BLaER1 (cell line): Measurements from ENCODE around the gene CERKL.

ENCODE experiments used
- H3K27ac ChIP-seq: shearing (Covaris generic); formaldehyde crosslinking; 2 replicates; pipeline ENCODE4 v1.8.1; 2022
- H3K27me3 ChIP-seq: shearing (Covaris generic); formaldehyde crosslinking; 2 replicates; pipeline ENCODE4 v1.8.1; 2022
- H3K36me3 ChIP-seq: shearing (Covaris generic); formaldehyde crosslinking; 2 replicates; pipeline ENCODE4 v1.8.1; 2022
- H3K4me1 ChIP-seq: shearing (Covaris generic); formaldehyde crosslinking; 2 replicates; pipeline ENCODE4 v1.8.1; 2022
- H3K4me2 ChIP-seq: shearing (Covaris generic); formaldehyde crosslinking; 2 replicates; pipeline ENCODE4 v1.8.1; 2022
- H3K4me3 ChIP-seq: shearing (Covaris generic); formaldehyde crosslinking; 2 replicates; pipeline ENCODE4 v1.8.1; 2022
- H3K9ac ChIP-seq: shearing (Covaris generic); formaldehyde crosslinking; 2 replicates; pipeline ENCODE4 v1.8.1; 2022
- H3K9me3 ChIP-seq: shearing (Covaris generic); formaldehyde crosslinking; 2 replicates; pipeline ENCODE4 v1.8.1; 2022
- H4K20me1 ChIP-seq: shearing (Covaris generic); formaldehyde crosslinking; 2 replicates; pipeline ENCODE4 v1.8.1; 2022
- Cebpa-rat ChIP-seq: shearing (Covaris generic); IDR thresholded peaks from 2 replicates; pipeline ENCODE4 v1.8.1; 2022

Gene CERKL

DNA sequence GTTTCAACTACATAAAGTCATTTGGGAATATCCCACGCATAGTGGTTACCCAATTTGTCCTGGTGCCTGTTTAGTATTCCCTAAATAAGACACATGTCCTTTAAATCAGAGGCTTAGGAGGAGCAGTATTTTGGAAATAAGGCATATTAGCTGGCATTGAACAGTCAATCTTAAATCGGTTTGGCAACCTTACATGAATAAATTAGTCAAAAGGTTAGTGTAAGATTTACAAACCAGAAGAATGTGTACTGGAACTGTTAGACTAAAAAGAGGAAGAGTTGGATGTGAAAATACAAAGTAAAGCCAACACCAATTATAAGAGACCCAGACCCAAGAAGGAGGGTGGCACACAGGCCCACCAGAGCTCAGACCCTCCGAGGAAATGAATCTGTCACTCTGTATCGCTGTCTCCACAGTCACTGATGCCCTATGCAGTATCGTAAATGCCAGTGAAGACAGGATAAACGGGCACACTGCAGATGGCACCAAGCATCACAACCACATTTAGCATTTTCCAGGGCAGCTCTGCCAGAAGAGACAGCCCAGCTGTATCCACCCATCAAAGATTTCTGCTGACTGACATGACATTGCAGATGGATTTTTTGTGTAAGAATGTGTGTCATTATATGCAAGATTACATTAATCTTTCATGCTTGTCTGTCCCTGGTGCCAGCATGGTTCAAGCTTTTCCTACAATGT is 90.4 kb downstream of the CERKL start:
- no peaks in the 10 kb centered on the region for H3K27me3 ChIP-seq
- H3K4me3 ChIP-seq: no peak overlapping the region
- H3K9ac ChIP-seq: no peak overlapping the region
- H4K20me1 ChIP-seq: no peaks in the 10 kb centered on the region
- no peak overlapping the region for H3K4me2 ChIP-seq
- H3K27ac ChIP-seq: no peak overlapping the region
- no peaks in the 10 kb centered on the region for H3K4me1 ChIP-seq
- H3K9me3 ChIP-seq: no peaks in the 10 kb centered on the region
- no peaks in the 10 kb centered on the region for H3K36me3 ChIP-seq
- no peak for TF ChIP-seq Cebpa-rat

DNA sequence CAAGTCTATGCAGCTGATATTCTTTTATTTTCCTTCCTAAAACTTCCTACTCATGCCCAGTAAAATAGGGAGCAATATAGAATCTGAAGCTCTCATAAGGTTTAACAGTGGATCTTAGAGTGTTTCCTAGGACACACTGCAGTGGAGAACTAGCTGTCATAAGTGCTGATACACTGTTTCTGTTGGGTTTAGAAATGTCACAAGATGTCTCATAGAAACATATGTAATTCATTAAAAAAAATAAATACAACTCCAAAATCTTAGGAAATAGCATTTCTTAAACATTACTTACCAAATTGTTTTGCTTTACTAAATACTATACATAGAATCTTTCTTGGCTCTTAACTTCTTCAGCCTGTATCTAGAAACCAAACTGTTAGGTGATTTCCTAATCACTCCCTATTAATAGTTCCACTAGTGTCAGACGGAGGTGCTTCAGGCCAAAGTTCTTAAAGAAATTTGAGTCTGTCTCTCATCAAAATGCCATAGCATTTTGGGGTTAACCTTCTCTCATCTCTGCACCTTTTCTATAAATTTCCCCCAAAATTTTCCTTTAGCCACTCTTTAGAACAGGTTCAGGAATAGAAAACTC is 93.7 kb downstream of the CERKL start:
- Histone ChIP-seq H3K9ac (no peak overlapping the region), H3K4me1 (no peaks in the 10 kb centered on the region), H3K36me3 (no peaks in the 10 kb centered on the region), H3K9me3 (no peaks in the 10 kb centered on the region), H3K27me3 (no peaks in the 10 kb centered on the region), H3K4me3 (no peak overlapping the region), H3K27ac (no peak overlapping the region), H4K20me1 (no peaks in the 10 kb centered on the region), H3K4me2 (no peak overlapping the region)
- TF ChIP-seq Cebpa-rat: no peak

DNA sequence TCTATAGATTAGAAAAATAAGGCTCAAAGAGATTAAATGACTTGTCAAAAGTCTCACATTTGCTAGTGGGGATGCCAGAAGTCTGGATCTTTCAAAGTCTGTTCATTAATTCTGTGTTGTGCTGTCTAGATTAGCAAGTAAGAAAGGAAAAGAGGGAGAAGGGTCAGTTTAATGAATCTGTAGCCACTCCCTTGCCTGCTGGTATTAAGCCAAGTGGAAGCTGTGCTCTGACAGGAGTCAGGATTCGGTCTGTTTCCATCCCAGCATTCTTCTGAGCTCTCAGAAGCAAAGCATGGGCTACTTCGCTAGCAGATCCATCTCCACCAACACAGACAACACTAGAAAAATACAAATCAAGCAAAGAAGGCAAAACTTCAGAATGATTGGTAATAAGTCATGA is 98.5 kb downstream of the CERKL start:
- H3K4me3 ChIP-seq: no peak overlapping the region
- no peak overlapping the region for H3K27ac ChIP-seq
- H3K4me2 ChIP-seq: no peak overlapping the region
- no peaks in the 10 kb centered on the region for H4K20me1 ChIP-seq
- H3K9me3 ChIP-seq: no peaks in the 10 kb centered on the region
- no peak overlapping the region for H3K9ac ChIP-seq
- H3K36me3 ChIP-seq: no peaks in the 10 kb centered on the region
- H3K4me1 ChIP-seq: no peaks in the 10 kb centered on the region
- H3K27me3 ChIP-seq: no peaks in the 10 kb centered on the region
- TF ChIP-seq Cebpa-rat: no peak

DNA sequence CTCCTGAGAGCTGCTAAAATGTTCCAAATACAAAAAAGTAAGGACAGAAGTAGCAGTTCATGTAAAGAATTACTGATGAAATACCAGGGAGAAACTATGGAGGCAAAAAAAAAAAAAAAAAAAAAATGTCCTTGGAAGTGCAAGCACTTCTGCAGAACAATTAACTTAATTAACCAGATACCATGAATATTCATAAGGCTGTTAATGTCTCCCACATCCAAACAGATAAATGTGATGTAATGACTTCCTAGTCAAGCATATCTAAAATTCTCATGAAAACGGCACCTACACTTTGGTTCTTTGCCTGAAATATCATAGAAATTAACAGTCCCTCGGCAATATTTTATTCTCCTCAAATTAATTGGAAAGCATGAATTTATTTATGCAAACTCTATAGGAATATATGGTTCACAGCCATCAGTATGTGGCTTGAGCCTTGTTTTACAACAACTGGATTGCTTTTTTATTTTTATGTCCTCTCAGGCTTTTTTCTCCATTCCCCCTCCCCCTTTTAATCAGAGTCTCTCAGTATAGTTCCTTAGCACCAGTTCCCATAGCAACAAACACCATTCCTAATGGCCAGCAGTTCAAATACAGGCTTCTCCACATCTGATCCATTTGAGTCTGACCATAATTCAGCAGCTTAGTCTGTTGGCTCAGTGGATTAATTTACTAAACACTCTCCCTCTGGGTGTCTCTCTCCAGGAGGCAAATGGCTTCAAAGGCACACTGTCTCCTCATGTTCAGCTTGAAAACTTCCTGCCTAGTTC is 102.7 kb downstream of the CERKL start:
- Histone ChIP-seq H3K27me3 (no peaks in the 10 kb centered on the region), H3K9ac (no peak overlapping the region), H3K9me3 (no peaks in the 10 kb centered on the region), H3K4me2 (no peak overlapping the region), H3K27ac (no peak overlapping the region), H3K36me3 (no peaks in the 10 kb centered on the region), H3K4me1 (no peaks in the 10 kb centered on the region), H3K4me3 (no peak overlapping the region), H4K20me1 (no peaks in the 10 kb centered on the region)
- TF ChIP-seq Cebpa-rat: no peak

DNA sequence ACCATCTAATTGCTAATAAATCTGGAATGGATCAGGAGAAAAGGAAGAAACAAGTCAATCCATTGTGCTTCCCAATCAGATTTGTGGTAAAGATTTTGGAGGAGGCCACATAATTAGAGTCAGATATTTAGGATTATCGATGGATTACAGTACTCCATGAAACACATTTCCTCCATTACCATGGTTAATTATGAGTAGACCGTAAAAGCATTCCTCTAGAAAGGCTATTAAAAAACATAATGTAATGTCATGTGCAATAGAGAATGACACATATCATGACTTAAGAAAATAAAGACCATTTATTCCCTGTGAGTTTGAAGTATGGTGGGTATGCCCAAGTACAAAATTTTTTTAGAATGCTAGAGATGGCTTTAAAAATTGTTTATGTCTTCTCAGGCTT is 103.7 kb downstream of the CERKL start:
- H3K4me3 ChIP-seq: no peak overlapping the region
- no peaks in the 10 kb centered on the region for H4K20me1 ChIP-seq
- no peak overlapping the region for H3K27ac ChIP-seq
- H3K36me3 ChIP-seq: no peaks in the 10 kb centered on the region
- no peaks in the 10 kb centered on the region for H3K4me1 ChIP-seq
- H3K27me3 ChIP-seq: no peaks in the 10 kb centered on the region
- no peak overlapping the region for H3K9ac ChIP-seq
- H3K4me2 ChIP-seq: no peak overlapping the region
- no peaks in the 10 kb centered on the region for H3K9me3 ChIP-seq
- no peak for TF ChIP-seq Cebpa-rat

DNA sequence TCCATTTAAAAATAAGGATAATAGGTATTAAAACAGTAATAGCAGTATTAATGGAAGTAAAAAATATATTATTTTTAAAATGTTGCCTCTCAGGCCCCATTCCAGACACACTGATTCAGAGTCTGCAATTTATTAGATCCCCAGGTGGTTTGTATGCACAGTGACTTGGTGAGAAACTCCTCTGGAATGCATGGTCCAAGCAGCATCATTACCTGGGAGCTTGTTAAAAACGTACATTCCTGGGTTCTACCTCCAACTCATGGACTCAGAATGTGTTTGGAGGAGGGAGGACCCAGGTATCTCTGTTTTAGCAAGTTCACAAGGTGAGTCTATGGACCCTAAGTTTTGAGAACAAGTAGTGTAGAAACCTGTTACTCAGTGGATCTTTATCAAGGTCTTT is 104.1 kb downstream of the CERKL start:
- Histone ChIP-seq H4K20me1 (no peaks in the 10 kb centered on the region), H3K27me3 (no peaks in the 10 kb centered on the region), H3K36me3 (no peaks in the 10 kb centered on the region), H3K4me1 (no peaks in the 10 kb centered on the region), H3K4me3 (no peak overlapping the region), H3K9ac (no peak overlapping the region), H3K27ac (no peak overlapping the region), H3K9me3 (no peaks in the 10 kb centered on the region), H3K4me2 (no peak overlapping the region)
- TF ChIP-seq Cebpa-rat: no peak

DNA sequence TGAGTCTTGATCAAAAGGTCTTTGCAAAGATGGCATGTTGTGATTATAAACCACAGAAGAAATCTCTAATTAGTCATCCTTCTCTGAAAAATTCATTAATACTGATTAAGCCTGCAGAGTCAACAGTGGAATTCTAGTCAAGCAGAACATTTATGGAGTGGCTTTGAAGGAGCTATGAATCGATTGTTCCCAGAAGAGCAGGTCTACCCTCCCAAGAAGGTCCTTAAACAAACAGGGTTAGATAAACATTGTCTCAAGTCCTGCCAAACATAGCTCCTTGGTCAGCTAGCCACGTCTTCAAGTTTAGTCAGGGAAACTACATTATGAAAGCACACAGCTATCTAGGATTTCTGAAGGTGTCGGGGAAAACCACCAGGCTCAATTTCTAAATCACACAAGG is 110.8 kb downstream of the CERKL start:
- no peaks in the 10 kb centered on the region for H3K36me3 ChIP-seq
- no peaks in the 10 kb centered on the region for H3K27me3 ChIP-seq
- no peak overlapping the region for H3K4me2 ChIP-seq
- no peak overlapping the region for H3K27ac ChIP-seq
- no peak overlapping the region for H3K4me3 ChIP-seq
- no peaks in the 10 kb centered on the region for H3K4me1 ChIP-seq
- H3K9me3 ChIP-seq: no peaks in the 10 kb centered on the region
- 0 out of 2 replicates have a peak, but pooled peaks cover 7% of the 10 kb centered on the region for H4K20me1 ChIP-seq
- TF ChIP-seq Cebpa-rat: no peak
- H3K9ac ChIP-seq: no peak overlapping the region

DNA sequence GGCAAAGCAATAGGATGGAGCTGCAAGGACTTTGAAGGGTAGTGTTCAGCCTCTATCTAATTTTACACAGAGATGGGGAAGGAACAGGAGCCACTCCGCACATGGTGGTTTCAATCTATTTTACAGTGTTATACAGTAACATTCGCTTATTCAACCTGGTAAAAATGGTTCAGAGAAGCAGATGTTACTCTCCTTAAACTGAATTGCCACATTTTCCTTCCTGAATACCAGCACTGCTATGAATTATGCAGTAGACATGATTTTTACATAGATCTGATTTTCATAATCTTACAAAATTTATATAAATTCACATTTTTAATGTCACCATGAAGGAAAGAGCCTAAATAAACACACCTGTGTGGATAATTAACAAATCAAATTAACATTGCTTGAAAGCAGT is 114.7 kb downstream of the CERKL start:
- Histone ChIP-seq H3K27me3 (no peaks in the 10 kb centered on the region), H4K20me1 (peaks cover 27% of the 10 kb centered on the region; the same call in 1 of the 2 replicates), H3K4me1 (no peaks in the 10 kb centered on the region), H3K27ac (no peak overlapping the region), H3K4me2 (no peak overlapping the region), H3K4me3 (no peak overlapping the region), H3K9me3 (no peaks in the 10 kb centered on the region), H3K9ac (no peak overlapping the region), H3K36me3 (peaks cover 39% of the 10 kb centered on the region)
- no peak for TF ChIP-seq Cebpa-rat

DNA sequence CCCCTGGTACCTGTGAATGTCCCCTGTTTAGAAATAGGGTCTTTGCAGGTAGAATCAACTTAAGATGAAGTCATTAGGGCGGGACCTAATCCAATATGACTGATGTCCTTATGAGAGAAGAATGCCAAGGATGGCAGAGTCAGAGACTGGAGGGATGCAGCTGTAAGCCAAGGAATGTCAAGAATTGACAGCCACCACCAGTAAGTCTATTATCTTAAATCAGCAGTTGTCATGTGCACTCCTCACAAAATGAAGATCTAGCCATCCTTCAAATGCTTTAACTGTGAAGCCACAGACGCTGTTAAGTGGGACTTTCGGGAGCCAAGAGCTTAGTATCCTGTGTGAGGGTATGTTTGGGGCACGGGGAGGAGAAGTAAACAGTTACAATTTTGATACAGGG is 116.5 kb downstream of the CERKL start:
- Histone ChIP-seq H3K9ac (no peak overlapping the region), H4K20me1 (peaks cover 39% of the 10 kb centered on the region; the same call in 1 of the 2 replicates), H3K4me1 (no peaks in the 10 kb centered on the region), H3K4me2 (no peak overlapping the region), H3K27me3 (no peaks in the 10 kb centered on the region), H3K4me3 (no peak overlapping the region), H3K27ac (no peak overlapping the region), H3K36me3 (peaks cover 55% of the 10 kb centered on the region), H3K9me3 (no peaks in the 10 kb centered on the region)
- no peak for TF ChIP-seq Cebpa-rat

DNA sequence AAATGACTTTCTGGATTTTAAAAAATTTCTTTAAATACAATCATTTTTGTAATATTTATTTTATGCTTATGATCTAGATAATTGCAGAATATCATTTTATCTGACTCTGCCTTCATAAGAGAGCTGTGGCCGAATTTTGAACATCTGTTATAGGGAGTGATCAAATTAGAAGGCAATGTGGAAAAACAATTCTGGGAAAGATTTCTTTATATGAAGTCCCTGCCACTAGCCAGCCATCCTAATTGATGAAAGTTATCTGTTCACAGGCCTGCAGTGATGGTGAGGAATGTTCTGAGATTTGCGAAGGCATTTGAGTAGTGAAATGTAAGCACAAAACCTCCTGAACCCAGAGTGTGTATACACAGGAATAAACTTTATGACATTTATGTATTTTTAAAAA is 120.2 kb downstream of the CERKL start:
- Histone ChIP-seq H4K20me1 (peaks cover 72% of the 10 kb centered on the region), H3K27ac (no peak overlapping the region), H3K4me1 (no peaks in the 10 kb centered on the region), H3K4me2 (no peak overlapping the region), H3K36me3 (peaks cover 90% of the 10 kb centered on the region), H3K9me3 (no peaks in the 10 kb centered on the region), H3K27me3 (no peaks in the 10 kb centered on the region), H3K4me3 (no peak overlapping the region), H3K9ac (no peak overlapping the region)
- TF ChIP-seq Cebpa-rat: no peak
